Spleen (tissue), 7 donors: ENCODE results near the gene PUSL1.

Experiments used
- POLR2A ChIP-seq, 3 donors: fragments of 450-650 bp; IDR thresholded peaks; one replicate each; pipeline ENCODE4 v1.5.1; 2017; ENCODE audit warnings: antibody characterized with exemption in 3 of 3, mild to moderate bottlenecking in 1 of 3
- TF ChIP-seq, protein P1 (sequence below), 11 experiments: fragments of 200-600 bp in 7 of 11; fragments of 450-650 bp in 4 of 11; sonication (generic) in 4 of 11; IDR thresholded peaks in 8 of 11; conservative IDR thresholded peaks in 3 of 11; 1 replicate in 7 of 11; 2 replicates in 4 of 11; pipeline versions ENCODE4 v1.4.0 to v1.8.0; 2016 to 2021; ENCODE audit warnings: antibody characterized with exemption in 11 of 11, inconsistent platforms in 4 of 11, mild to moderate bottlenecking in 1 of 11
- donor health status: DM: no; HTN: no; CAD: no; lungs with moderate emphysema.
- donor health status: DM: no; HTN: no; CAD: no.
- donor health status: DM: no; HTN: no; CAD: no.

- TF ChIP-seq, protein P1, sequence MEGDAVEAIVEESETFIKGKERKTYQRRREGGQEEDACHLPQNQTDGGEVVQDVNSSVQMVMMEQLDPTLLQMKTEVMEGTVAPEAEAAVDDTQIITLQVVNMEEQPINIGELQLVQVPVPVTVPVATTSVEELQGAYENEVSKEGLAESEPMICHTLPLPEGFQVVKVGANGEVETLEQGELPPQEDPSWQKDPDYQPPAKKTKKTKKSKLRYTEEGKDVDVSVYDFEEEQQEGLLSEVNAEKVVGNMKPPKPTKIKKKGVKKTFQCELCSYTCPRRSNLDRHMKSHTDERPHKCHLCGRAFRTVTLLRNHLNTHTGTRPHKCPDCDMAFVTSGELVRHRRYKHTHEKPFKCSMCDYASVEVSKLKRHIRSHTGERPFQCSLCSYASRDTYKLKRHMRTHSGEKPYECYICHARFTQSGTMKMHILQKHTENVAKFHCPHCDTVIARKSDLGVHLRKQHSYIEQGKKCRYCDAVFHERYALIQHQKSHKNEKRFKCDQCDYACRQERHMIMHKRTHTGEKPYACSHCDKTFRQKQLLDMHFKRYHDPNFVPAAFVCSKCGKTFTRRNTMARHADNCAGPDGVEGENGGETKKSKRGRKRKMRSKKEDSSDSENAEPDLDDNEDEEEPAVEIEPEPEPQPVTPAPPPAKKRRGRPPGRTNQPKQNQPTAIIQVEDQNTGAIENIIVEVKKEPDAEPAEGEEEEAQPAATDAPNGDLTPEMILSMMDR (IDR thresholded peaks at IDR 0.05 in 8 of 11, conservative IDR thresholded peaks at IDR 0.05 in 3 of 11), result no peak
- TF ChIP-seq POLR2A (IDR thresholded peaks at IDR 0.05), result no peak
Measured at GRCh38 chr1:1335792-1336248, 27.4 kb downstream of the PUSL1 start.
